GM21825 (cell line): ENCODE data around the gene TMEM25.
"Not testable (repeated sequence)": the region's sequence is repeated elsewhere in the genome, so short reads cannot be mapped to it uniquely, and the experiment has no call there.

Experiments used
- ATAC-seq: cut with Tn5 transposase; IDR thresholded peaks from one replicate; pipeline ENCODE4 v1.9.1; 2021; ENCODE audit warnings: mild to moderate bottlenecking, moderate library complexity; ENCODE audit not compliant: unreplicated experiment

TMEM25 gene

DNA sequence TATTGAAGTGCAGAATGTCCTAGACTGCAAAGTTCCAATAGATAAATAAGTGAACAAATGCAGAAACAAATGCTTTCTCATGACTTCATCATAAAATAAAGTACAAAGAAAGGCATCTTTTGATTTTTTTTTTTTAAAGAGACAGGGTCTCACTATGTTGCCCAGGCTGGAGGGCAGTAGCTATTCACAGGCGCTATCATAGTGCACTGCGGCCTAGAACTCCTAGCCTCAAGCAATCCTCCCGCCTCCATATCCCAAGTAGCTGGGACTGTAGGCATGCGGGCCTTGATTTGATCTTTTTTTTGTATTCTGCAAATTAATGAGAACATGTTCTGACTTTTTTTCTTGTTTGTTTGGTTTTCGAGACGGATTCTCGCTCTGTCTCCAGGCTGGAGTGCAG is 43.6 kb downstream of the TMEM25 start:
- no peak for ATAC-seq

DNA sequence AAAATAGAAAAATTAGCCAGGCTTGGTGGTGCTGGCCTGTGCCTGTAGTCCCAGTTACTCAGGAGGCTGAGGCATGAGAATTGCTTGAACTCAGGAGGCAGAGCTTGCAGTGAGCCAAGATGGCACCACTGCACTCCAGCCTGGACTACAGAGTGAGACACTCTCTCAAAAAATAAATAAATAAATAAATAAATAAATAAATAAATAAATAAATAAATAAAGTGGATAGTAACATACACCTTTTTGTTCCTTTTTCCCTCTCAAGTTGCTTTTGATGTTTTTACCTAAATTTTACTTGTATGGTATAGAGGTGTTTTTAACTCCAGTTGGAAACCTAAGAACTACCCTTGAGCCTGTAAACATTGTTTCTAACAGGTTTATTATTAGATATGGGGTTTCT is 47.0 kb downstream of the TMEM25 start:
- not testable (repeated sequence) for ATAC-seq

DNA sequence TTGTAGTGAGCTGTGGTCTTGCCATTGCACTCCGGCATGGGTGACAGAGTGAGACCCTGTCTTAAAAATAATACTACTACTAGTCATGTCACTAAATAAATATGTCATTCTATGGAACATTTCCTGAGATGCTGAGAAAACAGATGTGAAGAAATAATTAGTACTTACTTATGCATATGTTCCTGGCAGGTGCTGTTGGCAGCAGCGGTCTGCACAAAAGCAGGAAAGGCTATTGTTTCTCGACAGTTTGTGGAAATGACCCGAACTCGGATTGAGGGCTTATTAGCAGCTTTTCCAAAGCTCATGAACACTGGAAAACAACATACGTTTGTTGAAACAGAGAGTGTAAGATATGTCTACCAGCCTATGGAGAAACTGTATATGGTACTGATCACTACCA is 50.1 kb downstream of the TMEM25 start:
- no peak for ATAC-seq
